GM19239 (cell line): ENCODE data around the gene TRIO.

Experiments
- DNase-seq: peaks from one replicate; pipeline ENCODE4 v3.0.0; 2011; ENCODE audit warnings: low spot score; ENCODE audit not compliant: insufficient read length
- FAIRE-seq: peaks from 2 replicates; lab custom pipeline; 2011; peaks lifted over from hg19 to GRCh38; lab: Jason Lieb, UNC

Gene TRIO

GRCh38 chr5:14436801-14437542 is 293.8 kb downstream of the TRIO start:
- DNase-seq (no peak), FAIRE-seq (no peak)

- FAIRE-seq: no peak
Observed at GRCh38 chr5:14438195-14438606, 295.1 kb downstream of the TRIO start.

GRCh38 chr5:14439087-14439871 is 296.1 kb downstream of the TRIO start:
- no peak for DNase-seq
- FAIRE-seq: no peak

More at GRCh38 chr5:14438195-14438606, 295.1 kb downstream of the TRIO start:
- no peak for DNase-seq

GRCh38 chr5:14440223-14440581 is 297.1 kb downstream of the TRIO start:
- FAIRE-seq (no peak), DNase-seq (no peak)

GRCh38 chr5:14440582-14441431 is 297.7 kb downstream of the TRIO start:
- no peak for FAIRE-seq
- DNase-seq: no peak

GRCh38 chr5:14441641-14442040 is 298.5 kb downstream of the TRIO start:
- FAIRE-seq: no peak
- no peak for DNase-seq

GRCh38 chr5:14442536-14442935 is 299.4 kb downstream of the TRIO start:
- no peak for DNase-seq

GRCh38 chr5:14443671-14444093 is 300.5 kb downstream of the TRIO start:
- FAIRE-seq (no peak), DNase-seq (no peak)

More at GRCh38 chr5:14442536-14442935, 299.4 kb downstream of the TRIO start:
- no peak for FAIRE-seq

GRCh38 chr5:14444161-14444560 is 301.0 kb downstream of the TRIO start:
- DNase-seq (no peak), FAIRE-seq (no peak)

- FAIRE-seq (no peak), DNase-seq (no peak)
Observed at GRCh38 chr5:14445013-14445412, 301.9 kb downstream of the TRIO start.

GRCh38 chr5:14445576-14446290 is 302.6 kb downstream of the TRIO start:
- no peak for DNase-seq
- no peak for FAIRE-seq

- DNase-seq: no peak
Observed at GRCh38 chr5:14447958-14448911, 305.1 kb downstream of the TRIO start.

GRCh38 chr5:14449052-14449661 is 306.0 kb downstream of the TRIO start:
- DNase-seq (no peak), FAIRE-seq (no peak)

More at GRCh38 chr5:14447958-14448911, 305.1 kb downstream of the TRIO start:
- no peak for FAIRE-seq

- DNase-seq (no peak), FAIRE-seq (no peak)
Observed at GRCh38 chr5:14450018-14450524, 306.9 kb downstream of the TRIO start.

GRCh38 chr5:14450742-14451141 is 307.6 kb downstream of the TRIO start:
- FAIRE-seq (no peak), DNase-seq (no peak)

GRCh38 chr5:14451871-14452270 is 308.7 kb downstream of the TRIO start:
- no peak for FAIRE-seq
- no peak for DNase-seq

GRCh38 chr5:14452685-14453454 is 309.7 kb downstream of the TRIO start:
- DNase-seq: no peak
- no peak for FAIRE-seq
